NCI-H187 treated with DMSO at 0.1 percent for 48 hours (cell line): ENCODE measurements around the gene SNCB.

Experiments used
- DNase-seq: peaks from one replicate; lab custom pipeline; 2025; lab: John Stamatoyannopoulos, UW

SNCB gene

GRCh38 chr5:176629853-176630680 is at the start of gene SNCB, which contains the start of gene EIF4E1B:
Gene SNCB, minus strand, starts transcription at chr5:176630534. Its CDS starts 880 bp downstream, at chr5:176629654.
Gene EIF4E1B, plus strand, starts transcription at chr5:176630675. Its CDS starts 12,113 bp downstream, at chr5:176642788.
- DNase-seq, result no peak

DNA sequence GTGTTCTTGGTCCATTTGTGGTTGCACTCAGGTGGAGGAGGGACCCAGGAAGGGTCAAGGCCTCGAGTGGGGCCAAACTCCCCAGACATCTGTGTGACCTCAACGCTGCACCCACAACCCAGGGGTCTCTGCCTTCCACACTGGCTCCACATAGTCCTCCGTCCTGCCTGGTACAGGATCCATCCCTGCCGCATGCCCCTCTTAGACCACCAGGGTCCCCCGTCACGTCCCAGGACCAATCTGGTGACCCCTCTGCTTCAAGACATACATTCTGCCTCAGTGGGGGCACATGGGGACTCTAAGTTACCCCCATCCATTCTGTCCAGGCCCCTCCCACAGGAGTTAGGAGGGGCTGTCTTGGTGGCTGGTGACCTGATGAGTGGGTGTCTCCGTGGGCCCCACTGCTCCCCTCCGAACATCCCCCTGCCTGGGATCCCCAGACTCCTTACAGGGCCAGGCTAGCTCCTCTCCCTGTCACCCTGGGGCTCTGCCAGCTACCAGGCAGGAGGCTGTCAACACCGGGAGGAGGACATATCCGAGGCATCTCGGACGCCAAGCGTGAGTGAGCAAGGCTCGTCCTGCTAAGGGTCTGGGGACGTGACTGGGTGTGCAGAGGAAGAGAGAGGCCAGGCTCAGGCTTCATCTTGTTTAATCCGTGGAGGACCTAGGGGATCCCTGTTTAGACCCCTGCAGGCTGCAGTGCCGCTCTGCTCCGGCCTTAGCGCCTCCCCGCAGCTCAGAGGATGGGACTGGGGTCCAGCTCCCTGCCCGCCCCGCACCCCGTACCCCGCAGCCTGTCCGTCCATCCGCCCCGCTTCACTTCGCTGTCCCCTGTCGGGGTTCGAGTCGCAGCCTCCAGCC is 49.3 kb upstream of the SNCB start:
- DNase-seq, result no peak

DNA sequence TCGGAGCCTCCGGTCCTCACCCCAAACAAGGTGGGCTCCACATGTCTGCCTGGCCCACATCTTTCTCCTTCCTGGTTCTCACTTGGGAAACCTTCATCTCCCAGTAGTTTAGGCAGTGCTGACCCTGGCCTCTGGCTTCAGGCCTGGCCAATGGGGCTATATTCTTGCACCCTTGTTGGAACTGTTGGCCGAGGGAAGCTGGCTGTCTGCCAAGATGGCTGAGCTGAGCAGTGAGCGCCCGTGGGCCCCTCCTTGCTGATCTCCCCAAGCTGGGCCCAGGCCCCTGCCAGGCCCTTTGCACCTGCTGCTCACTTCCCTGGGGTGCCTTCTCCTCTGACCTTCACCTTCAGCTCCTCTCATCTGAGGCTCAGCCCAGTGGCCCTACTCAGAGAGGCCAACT is 48.2 kb upstream of the SNCB start:
- no peak for DNase-seq

GRCh38 chr5:176677209-176677939 is 47.0 kb upstream of the SNCB start:
- DNase-seq, result no peak

DNA sequence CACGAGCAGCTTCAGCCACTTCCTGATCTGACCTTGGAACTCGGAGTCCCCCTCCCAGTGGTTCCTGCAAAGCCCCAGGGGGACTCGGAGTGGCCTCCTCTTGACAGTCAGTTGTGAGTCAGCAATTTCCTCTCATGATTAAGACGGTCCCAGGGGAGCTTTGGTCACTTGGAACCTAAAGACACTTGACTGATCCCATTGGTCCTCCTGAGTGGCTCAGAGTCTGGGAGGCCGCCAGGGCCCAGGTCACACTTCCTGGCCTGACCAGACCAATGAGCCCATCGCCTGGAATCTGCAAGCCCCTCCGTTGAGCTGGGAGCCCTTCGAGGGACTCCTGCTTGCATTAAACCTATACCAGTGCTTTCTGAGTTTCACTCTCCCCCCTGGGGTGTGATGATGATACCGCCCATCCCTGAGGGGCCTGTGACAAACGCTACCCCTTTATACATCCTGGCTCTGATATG is 46.1 kb upstream of the SNCB start:
- DNase-seq, result no peak

GRCh38 chr5:176675676-176676360 is 45.5 kb upstream of the SNCB start:
- no peak for DNase-seq

DNA sequence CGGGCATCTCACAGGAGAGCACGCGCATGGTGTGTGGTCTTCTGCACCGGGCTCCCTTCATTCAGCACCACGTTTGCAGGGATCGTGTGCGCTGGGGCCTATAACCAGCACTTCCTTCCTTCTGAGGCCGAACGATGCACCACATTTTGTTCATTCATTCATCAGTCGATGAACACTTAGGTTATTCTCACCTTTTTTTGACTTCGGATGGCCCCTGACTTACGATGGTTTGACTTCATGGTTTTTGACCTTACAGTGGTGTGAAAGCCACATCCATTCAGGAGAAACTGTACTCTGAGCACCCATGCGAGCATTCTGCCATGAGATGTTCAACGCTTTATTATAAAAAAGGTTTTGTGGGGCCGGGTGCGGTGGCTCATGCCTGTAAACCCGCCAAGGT is 44.5 kb upstream of the SNCB start:
- DNase-seq, result no peak

GRCh38 chr5:176673651-176674583 is 43.6 kb upstream of the SNCB start:
- no peak for DNase-seq

- no peak for DNase-seq
Measured at GRCh38 chr5:176671890-176672747, 41.8 kb upstream of the SNCB start.

DNA sequence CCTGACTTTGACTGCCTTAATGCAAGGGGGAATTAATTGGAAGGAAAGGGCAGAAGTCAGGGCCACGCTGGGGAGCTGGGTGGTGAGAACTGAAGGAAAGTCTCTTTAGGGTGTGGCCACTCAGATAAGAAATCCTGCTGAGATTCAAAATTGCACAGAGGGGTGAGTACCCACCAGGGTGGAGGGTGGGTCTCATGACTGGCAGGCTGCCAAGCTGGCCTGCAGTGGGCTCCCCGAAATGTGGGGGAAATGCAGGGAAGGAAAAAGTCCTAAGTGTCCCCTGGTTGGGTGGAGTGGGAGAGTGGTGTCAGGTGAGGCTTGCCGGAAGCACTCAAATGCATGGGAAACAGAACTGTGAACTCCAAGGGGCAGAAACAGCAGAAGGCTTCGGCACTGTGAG is 41.1 kb upstream of the SNCB start:
- no peak for DNase-seq

GRCh38 chr5:176670449-176670848 is 40.1 kb upstream of the SNCB start:
- DNase-seq, result no peak

DNA sequence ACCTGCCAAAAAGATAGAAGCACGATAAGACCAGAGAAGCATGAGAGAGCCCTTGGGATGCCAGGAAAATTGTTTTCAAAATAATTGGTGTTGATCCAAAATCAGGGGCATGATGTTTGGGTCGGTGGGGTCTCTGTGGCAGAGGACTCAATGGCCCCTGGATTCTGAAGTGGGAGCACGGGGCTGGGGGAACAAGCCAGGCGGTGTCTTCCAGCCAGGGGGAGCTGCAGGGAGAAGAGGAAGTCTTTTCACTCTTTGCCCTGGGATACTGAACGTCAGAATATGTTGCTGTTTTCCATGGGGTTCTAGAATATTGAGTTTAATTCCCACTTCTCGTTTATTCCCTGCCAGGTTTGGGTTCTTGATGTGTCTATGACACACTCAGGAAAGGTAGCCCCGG is 37.3 kb upstream of the SNCB start:
- no peak for DNase-seq

DNA sequence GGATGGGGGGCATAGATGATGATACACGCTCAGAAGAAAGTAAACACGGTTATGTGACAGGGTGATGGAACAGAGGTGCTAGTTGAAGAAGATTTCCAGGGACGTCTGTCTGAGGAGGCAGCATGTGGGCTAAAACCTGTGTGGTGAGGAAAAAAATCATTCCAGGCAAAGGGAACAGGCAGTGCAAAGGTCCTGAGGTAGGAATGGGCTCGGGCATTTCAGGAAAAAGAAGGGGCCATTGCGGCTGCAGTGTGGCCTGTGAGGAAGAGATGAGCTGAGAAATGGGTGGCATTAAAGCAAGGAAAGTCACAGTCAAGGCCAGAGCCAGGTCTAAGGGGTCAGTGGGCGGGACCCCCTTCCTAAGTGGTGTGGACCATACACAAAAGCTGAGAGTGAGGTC is 35.2 kb upstream of the SNCB start:
- DNase-seq, result no peak

DNA sequence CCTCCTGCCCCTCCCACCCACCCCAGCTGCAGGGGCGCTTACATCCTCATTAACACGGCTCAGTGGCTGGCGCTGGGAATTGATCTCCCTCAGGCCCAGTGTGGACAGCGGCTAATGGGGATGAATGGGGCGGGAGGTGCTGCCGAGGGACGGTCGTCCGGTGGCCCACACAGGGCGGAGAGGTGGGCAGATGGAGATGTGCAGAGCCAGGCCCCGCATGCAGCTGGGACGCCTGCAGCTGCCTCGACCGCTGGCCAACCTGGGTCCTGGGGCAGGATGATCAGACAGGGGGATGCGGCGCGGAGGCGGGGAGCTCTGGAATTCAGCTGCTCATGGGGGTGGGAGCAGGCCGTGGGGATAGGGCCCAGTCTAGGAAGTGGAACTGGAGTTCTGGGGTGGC is 34.6 kb upstream of the SNCB start:
- DNase-seq, result no peak

- DNase-seq, result no peak
Measured at GRCh38 chr5:176664479-176664878, 34.1 kb upstream of the SNCB start.

DNA sequence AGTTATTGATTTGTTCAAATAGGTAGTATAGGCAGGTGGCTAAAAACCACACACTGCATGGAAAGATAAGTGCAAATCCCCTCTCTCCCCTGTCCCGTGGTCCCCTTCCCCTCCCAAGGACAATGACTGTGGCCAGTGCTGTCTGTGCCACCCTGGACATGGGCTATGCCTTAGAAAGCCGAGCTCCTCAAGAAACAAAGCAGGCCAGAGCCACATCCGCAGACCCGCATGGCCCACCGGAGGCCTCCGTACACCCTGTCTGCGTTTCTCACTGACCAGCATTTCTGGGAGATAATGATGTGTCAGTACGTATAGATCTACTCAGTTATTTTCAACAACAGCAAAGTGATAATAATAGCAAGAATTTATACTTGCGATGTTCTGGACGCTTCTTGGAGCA is 33.2 kb upstream of the SNCB start:
- no peak for DNase-seq

- DNase-seq, result no peak
Measured at GRCh38 chr5:176662371-176663333, 32.3 kb upstream of the SNCB start.

GRCh38 chr5:176661676-176662075 is 31.3 kb upstream of the SNCB start:
- DNase-seq, result no peak
